ENCODE data around the gene TBX6. TPM values are rescaled to one million over a fixed set of nuclear protein-coding genes. Genes with fewer than 3 reads are reported as not detected.

Gene TBX6, protein sequence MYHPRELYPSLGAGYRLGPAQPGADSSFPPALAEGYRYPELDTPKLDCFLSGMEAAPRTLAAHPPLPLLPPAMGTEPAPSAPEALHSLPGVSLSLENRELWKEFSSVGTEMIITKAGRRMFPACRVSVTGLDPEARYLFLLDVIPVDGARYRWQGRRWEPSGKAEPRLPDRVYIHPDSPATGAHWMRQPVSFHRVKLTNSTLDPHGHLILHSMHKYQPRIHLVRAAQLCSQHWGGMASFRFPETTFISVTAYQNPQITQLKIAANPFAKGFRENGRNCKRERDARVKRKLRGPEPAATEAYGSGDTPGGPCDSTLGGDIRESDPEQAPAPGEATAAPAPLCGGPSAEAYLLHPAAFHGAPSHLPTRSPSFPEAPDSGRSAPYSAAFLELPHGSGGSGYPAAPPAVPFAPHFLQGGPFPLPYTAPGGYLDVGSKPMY
- under 1 TPM; 0.29 to 0.92 (median 0.67) TPM for total RNA-seq

DNA sequence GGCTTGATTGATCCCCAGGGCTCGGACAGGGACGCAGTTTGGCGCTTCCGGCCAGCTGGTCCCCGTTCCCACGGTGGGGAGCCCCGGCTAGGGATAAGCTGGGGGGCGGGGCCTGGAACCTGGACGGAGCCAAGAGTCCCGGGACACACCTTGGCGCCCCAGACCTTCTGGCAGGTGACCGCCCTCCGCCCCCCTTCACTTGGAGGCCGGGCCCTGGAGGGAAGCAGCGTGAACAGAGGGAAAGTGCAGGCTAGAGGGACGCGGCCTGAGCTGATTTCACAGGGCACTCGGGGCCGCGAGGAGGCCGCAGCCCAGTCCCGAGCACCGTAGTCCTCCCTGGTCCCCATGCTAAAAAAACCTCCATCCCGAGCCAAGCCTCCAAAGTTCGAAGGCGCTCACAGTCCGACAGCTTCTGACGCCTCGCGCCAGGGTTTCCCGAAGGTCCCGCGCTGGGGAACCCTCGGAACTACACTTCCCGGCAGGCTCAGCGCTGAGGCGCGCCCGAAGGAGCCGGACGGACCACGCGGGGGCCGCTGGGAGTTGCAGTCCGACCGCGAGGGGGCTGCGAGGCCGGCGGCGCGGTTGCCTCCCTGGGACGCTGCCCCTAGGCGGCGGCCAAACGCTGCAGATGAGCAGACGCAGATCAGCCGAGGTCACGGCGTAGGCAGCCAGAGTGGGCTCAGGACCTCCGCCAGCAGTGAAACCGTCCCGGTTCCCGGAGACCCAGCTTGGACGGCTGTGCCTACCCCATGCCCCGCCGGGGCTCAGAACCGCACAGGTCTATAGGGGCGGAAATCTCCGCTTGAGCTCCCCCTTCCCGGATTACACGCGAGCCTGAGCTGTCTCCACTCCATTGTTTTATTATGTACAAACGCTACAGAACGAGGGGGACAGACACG lies at the start of gene TBX6:
TBX6 (minus strand) TSS at position 451 of the 899 bp plus-strand sequence. CDS start 731 bp downstream, outside the sequence.
- in situ Hi-C loops (cut with MboI; ENCODE audit: low sequenced_read_pairs in 4 of 4) = loop anchor here in 1 of 4 donors (25.0 kb wide), 1 partner anchor 271 kb away; the partner anchor contains the start of genes CD2BP2, MYL11 and TBC1D10B
- Histone ChIP-seq H3K36me3 (peaks cover 0 to 22% of the 10 kb centered on the region in 2 donors), H3K4me3 (peak within 1 kb of the TSS; percentile 45 to 83 (median 69)), H3K27me3 (no peaks in the 10 kb centered on the region), H3K27ac (peak within 1 kb of the TSS; percentile 89 to 99 (median 96)), H3K4me1 (peaks cover 39 to 44% of the 10 kb centered on the region in 2 donors), H3K9me3 (no peaks in the 10 kb centered on the region)
- TF ChIP-seq, protein P1, sequence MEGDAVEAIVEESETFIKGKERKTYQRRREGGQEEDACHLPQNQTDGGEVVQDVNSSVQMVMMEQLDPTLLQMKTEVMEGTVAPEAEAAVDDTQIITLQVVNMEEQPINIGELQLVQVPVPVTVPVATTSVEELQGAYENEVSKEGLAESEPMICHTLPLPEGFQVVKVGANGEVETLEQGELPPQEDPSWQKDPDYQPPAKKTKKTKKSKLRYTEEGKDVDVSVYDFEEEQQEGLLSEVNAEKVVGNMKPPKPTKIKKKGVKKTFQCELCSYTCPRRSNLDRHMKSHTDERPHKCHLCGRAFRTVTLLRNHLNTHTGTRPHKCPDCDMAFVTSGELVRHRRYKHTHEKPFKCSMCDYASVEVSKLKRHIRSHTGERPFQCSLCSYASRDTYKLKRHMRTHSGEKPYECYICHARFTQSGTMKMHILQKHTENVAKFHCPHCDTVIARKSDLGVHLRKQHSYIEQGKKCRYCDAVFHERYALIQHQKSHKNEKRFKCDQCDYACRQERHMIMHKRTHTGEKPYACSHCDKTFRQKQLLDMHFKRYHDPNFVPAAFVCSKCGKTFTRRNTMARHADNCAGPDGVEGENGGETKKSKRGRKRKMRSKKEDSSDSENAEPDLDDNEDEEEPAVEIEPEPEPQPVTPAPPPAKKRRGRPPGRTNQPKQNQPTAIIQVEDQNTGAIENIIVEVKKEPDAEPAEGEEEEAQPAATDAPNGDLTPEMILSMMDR (IDR thresholded peaks at IDR 0.05 in 4 of 5, conservative IDR thresholded peaks at IDR 0.05 in 1 of 5) = peak; percentile 80 to 89 (median 87)
- TF ChIP-seq POLR2A (IDR thresholded peaks at IDR 0.05) = peak; percentile 4 to 20
- DNase-seq (peak; percentile 88 to 90), ATAC-seq (peak; percentile 76 to 78)
- intact Hi-C loops (cut with DNase I; ENCODE audit: low total_unique reads) = loop anchor here (1.0 to 10.0 kb wide), 4 partner anchors 27 to 283 kb away; partner anchors contain the start of genes MAPK3, MYL11 and TBC1D10B

DNA sequence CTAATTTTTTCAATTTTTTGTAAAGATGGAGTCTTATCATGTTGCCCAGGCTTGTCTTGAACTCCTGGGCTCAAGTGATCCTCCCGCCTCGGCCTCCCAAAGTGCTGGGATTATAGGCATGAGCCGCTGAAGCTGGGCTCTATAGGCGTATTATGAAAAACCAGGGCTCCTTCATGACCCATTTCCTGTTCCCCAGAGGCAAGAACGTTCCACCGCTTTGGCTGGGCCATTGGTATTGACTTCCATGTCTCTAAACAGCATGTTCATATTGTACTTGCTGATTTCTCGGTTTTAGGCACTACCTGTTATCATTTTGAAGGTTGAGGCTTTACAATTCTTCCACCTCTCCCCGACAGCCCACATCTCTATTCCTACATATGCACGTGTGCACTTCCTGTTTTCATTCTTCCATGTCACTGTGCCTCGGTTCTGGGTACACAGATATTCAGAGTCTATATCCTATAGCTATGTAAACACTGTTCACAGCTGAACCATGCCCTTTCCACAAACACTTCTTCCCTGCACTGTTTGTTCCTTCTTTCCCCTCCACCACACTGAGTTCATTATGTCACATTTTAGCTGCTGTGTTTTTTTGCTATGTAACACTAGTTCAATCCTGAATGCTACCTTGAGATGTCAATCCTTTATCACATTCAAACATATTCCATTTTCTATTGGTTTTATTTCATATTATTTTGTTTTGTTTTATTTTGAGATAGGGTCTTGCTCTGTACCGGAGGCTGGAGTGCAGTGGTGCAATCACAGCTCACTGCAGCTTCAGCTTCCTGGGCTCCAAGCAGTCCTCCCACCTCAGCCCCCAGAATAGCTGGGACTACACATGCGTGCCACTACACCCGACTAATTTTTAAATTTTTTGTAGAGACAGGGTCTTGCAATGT lies 48.1 kb upstream of the TBX6 start:
- no peak overlapping the region for H3K4me3 ChIP-seq
- intact Hi-C loops (cut with DNase I; ENCODE audit: low total_unique reads) = no loop called here
- no peaks in the 10 kb centered on the region for H3K4me1 ChIP-seq
- no peak for TF ChIP-seq POLR2A (IDR thresholded peaks at IDR 0.05)
- TF ChIP-seq, protein P1 (IDR thresholded peaks at IDR 0.05 in 4 of 5, conservative IDR thresholded peaks at IDR 0.05 in 1 of 5) = no peak
- no peaks in the 10 kb centered on the region for H3K36me3 ChIP-seq
- in situ Hi-C loops (cut with MboI; ENCODE audit: low sequenced_read_pairs in 4 of 4) = no loop called here
- H3K9me3 ChIP-seq = no peaks in the 10 kb centered on the region
- ATAC-seq (no peak), DNase-seq (no peak)
- no peaks in the 10 kb centered on the region for H3K27me3 ChIP-seq
- H3K27ac ChIP-seq = no peak overlapping the region

GRCh38 chr16:30137897-30138296 lies 46.2 kb upstream of the TBX6 start:
- ATAC-seq (no peak), DNase-seq (no peak)
- in situ Hi-C loops (cut with MboI; ENCODE audit: low sequenced_read_pairs in 4 of 4) = no loop called here
- no peak overlapping the region for H3K27ac ChIP-seq
- TF ChIP-seq POLR2A (IDR thresholded peaks at IDR 0.05) = no peak
- TF ChIP-seq, protein P1 (IDR thresholded peaks at IDR 0.05 in 4 of 5, conservative IDR thresholded peaks at IDR 0.05 in 1 of 5) = no peak
- H3K27me3 ChIP-seq = no peaks in the 10 kb centered on the region
- intact Hi-C loops (cut with DNase I; ENCODE audit: low total_unique reads) = no loop called here
- H3K36me3 ChIP-seq = no peaks in the 10 kb centered on the region
- H3K9me3 ChIP-seq = no peaks in the 10 kb centered on the region
- H3K4me1 ChIP-seq = no peaks in the 10 kb centered on the region
- no peak overlapping the region for H3K4me3 ChIP-seq
